ENCODE measurements around the gene TRIM50.
"Not testable (repeated sequence)": the region's sequence is repeated elsewhere in the genome, so short reads cannot be mapped to it uniquely, and the experiment has no call there.

The TRIM50 gene

DNA sequence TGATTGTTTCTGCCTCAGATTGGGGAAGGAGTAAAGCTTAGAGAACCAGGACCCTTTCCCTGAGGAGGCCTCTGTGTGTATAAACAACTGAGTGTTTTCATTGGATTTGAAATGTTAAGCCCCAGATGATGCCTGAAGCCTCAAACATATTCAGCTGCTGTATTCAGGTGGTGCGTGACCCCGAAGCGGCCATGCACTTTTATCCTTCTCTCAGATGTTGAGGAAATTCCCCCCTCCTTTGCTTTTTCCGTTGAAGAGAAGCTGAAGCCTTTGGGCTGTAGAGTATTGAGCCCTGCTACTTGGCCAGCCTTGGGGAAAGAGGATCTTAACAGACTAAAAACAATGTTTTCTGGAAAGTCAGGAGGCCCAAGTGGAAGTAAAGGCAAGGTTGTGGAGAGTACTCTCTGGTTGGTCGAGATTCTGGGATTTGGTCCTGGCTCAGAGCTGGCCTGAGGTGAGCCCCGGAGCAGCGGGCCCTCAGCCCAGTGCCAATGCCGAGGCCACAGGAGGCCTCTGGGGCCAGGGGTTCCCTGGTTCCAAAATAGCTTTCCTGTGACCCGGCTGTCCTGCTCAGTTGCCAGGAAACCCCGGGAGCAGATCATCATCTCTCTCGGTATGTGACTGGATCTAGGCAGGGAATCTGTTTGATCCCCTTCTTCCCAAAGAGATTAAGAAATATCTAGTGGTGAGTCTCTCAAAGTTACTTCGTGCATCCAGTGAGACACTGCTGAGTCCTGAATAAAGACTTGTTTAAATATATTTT, 22.6 kb upstream of the TRIM50 start:
- DNase-seq (ENCODE audit: low spot score) = no peak

DNA sequence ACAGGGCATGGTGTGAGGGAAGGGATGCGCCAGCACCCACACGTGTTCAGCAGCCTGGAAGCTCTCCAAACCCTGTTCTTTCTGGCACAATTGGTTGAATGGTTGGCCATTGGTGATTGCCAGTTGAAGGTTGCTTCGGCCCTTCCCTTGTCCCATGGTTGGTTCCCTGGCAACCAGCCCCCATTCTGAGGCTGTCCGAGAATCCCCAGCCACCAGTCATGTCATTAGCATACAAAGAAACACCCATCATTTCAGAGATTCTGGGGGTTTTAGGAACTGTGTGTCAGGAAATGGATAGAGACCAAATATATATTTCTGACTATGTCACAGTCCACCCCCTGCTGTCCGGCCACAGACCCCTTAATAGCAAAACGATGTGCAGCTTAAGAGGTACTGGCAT, 21.9 kb upstream of the TRIM50 start:
- DNase-seq (ENCODE audit: low spot score) = no peak

DNA sequence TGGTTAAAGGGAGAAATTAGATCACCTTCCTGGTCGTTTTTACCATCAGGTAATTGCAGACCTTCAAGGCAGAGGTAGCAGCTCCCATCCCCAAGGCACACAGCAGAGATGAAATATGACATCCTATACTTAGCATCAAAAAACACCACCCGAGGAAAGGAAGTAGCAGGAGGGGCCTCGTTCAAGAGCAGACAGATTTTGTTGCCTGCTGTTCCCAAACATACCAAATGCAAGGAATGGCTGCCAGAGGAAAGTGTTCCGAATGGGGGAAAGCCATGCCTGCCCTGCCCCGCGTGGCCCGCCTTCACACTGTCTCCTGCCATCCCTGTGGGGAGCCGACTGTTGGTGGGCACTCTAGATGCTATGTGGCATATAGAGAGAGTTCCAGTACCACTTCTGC, 18.1 kb upstream of the TRIM50 start:
- DNase-seq (ENCODE audit: low spot score) = no peak

DNA sequence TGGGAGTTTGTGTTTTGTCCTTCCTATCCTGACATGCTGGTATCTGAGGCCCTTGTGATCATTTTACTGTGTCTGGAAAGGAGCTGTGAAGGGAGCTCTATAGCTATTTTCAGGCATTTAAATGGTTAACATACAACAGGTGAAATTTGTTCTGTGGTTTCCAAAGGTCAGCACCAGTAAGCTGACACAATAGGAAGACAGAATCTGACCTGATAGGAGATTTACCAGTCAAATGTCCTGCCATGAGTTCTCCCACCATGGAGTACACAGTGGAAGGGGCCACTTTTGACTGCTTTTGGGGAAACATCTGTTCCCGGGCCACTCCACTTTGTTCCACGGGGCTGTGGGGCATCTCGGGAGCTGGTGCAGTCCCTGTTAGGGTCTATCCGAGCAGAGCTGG, 17.7 kb upstream of the TRIM50 start:
- DNase-seq (ENCODE audit: low spot score) = no peak

DNA sequence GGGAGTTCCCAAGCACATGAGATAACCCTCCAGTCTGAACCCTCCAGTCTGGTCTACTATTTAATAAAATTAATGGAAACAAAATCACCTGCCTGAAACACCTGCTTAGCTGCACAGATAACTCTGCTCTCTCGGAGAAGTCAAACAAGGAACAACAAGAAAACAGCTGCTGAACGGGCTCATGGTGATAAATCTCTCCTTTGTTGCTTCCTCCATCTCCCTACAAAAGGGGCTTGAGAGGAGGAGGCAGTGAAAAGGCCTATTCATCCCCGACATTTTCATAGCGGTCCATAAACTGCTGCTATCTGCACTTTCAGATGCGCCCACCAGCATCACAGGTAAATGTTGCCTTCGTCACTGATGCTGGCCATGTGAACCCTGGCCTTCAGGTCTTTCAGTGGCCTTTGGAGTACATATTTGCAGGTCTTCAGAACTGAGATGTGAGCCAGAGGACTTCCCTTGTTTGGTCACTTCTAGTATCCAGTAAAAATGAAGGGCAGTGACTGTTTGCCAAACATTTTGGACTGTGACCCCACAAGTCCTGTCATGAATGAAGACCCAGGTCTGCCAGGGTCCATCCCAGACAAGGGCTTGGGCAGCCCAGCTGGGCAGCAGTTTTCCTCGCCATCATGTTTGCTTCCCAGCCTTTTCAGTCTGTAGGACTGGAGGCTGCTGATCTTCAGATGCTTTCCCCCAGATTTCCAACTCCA, 15.9 kb upstream of the TRIM50 start:
- DNase-seq (ENCODE audit: low spot score) = no peak

DNA sequence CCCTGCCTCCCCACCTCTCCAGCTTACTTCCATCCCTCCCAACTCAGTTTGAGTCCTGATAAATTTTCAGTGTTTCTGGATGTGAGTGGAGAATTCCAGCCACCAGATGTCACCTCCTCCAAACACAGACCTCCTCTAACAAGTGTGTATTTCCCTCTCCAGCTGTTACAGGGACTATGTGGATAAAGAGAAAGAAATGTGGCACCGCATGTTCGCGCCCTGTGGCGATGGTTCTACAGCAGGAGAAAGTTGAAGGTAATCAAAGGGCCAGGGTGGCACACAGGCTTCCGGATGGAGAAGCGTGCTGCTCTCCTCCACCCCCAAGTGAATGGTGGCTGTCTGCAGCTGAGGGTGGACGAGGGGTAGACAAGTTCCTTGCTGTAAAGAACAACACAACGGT, 14.8 kb upstream of the TRIM50 start:
- DNase-seq (ENCODE audit: low spot score) = no peak

DNA sequence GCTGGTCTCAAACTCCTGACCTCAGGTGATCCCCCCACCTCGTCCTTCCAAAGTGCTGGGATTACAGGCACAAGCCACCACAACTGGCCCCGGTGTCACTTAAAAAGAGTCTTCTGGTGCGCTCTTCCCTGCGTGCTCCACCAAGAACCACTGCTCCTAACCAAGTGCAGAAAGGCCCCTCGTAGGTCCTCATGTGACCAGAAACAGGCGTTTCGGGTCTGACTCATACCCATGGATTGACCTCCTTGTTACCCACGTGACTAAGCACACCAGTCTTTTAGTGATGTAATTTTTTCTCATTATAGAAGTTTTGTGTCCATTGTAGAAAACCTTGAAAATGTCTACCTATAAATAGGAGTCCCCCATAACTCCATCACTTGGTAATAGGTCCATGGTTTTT, 14.0 kb upstream of the TRIM50 start:
- no peak for DNase-seq (ENCODE audit: low spot score)

DNA sequence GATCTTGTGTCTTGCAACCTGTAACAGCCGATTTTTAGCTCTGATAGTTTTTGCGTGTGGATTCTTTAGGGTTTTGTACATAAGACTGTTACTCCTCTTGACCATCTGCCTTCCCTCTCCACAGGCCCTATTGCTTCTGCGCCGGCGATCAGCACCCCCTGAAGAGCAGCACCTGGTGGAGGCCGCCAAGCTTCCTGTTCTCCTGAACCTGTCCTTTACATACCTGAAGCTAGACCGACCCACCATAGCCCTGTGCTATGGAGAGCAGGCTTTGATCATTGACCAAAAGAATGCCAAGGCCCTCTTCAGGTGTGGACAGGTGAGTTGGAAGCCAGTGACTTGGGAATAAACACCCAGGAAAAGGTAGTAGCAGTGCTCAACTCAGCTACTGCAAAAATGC, 12.6 kb upstream of the TRIM50 start:
- DNase-seq (ENCODE audit: low spot score) = no peak

DNA sequence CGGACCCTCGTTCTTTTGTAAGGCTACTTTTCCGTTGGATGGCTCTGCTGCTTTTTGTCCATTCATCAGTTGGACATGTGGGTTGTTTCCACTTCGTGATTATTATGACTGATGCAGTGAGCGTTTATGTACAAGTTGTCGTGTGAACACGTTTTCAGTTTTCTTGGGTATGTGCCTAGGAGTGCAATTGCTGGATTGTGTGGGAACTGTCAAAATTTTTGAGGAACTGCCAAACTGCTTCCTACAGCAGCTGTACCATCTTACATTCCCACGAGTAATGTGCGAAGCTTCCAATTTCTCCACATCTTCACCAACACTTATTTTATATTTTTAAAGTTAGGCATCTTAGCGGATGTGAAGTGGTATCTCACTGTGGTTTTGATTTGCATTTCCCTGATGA, 10.4 kb upstream of the TRIM50 start:
- DNase-seq (ENCODE audit: low spot score) = no peak

DNA sequence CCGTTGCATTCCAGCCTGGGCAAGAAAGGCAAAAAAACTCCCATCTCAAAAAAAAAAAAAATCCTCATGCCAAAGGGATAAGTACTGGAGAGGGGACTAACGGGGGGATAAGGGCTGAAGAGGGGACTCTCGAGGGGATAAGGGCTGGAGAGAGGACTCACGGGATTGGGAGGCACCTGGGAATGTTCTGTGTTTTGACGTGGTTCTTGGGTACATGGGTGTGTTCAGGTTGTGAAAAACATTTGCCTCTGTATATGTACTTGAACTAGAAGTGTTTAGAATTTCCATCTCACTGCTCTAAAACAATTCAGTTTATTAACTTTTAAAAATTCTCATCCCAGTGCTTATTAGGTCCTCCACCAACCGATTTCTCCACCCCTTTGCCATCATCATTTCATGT, 4.6 kb upstream of the TRIM50 start:
- no peak for DNase-seq (ENCODE audit: low spot score)

DNA sequence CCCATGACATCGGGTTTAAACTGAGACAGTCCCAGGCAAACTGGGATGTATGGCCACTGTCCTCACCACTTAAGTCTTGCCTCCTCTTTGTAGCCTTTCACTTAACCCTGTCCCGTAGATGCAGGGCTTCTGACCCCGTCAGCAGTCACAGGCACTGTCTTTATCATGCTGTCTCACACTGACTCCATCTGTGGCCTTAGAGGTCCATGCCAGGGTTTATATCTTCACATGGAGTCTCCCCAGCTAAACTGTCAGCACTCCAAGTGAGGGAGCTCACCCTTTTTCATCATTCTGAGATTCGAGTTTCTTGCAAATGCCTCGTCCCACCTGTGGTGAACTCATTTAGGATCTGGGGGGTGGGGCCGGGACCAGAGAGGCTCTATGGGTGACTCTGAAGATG, 2.9 kb upstream of the TRIM50 start:
- DNase-seq (ENCODE audit: low spot score) = no peak

DNA sequence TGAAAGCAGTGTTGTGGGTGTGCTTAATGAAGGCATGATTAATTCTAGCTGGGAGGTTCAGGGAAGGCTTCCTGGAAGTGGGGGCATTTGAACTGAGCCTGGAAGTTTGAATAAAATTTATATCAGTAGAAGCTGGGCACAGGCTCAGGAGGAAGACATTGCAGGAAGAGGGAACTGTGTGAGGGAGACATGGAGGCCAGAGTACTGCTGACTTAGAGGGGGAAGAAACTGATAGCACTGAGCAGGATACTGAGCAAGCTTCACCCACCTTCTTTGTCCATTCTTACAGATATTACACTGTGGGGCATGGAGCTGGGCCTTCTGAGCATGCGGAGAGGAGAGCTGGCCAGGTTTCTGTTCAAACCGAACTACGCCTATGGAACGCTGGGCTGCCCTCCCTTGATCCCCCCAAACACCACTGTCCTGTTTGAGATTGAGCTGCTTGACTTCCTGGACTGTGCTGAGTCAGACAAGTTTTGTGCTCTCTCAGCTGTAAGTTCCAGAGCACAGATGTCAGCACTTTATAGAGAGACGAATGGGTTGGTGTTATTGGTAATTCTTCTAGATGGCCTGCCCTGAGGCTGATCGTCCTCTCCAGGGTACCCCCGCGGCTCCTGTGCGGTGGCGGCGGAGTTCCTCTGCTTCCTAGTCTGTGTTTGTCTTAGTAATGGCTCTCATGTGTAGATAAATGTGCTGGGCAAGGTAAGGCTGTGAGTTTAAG, 2.1 kb upstream of the TRIM50 start:
- no peak for DNase-seq (ENCODE audit: low spot score)

DNA sequence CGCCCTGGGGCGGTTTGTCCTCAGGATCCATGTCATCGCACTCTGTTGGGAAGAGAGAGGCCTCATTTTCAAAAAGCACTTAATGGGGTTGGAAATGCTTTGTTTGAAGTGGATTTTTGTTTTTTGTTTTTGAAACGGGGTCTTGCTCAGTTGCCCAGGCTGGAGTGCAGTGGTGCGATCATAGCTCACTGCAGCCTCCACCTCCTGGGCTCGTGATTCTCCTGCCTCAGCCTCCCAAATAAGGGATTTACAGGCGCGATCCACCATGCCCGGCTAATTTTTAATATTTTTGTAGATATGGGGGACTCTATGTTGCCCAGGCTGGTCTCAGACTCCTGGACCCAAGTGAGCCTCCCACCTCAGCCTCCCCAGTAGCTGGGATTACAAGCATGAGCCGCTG, 814 bp upstream of the TRIM50 start:
- DNase-seq (ENCODE audit: low spot score) = no peak

DNA sequence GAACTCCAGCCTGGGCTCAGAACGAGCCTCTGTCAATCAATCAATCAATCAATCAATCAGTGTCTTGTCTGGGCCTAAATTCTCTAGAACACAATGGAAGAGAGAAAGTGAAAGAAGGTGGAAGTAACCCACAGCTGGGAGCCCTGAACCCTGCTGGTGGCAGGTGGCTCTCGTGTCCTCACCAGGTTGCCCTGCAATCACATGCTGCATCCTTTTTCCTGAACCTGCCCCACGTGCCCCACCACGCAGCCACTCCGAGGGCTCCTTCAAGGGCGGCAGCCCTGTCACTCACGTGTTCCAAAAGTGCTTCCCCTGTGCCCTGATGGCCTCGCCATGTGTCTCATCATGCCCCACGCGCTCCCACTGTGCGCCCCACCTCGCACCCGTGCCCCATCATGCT, 433 bp downstream of the TRIM50 start:
- DNase-seq (ENCODE audit: low spot score) = not testable (repeated sequence)

DNA sequence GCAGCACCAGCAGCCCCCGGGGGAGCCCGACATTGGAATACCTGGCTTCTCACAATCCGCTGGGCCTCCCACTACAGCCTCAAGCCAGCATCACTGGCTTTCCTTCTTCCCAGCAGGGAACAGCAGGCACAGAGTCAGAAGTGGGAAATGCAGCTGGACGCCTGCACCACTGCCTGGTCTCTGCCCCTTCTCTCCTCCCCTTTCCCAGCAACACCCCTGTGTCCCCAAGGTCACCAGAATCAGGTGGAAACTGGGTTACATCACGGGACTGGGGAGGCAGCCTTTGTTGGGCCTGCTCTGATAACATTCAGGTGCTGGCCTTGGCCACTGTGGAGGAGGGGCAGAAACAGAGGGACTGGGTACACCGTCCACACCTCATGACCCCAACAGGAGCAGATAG, 2.5 kb downstream of the TRIM50 start:
- DNase-seq (ENCODE audit: low spot score) = not testable (repeated sequence)

DNA sequence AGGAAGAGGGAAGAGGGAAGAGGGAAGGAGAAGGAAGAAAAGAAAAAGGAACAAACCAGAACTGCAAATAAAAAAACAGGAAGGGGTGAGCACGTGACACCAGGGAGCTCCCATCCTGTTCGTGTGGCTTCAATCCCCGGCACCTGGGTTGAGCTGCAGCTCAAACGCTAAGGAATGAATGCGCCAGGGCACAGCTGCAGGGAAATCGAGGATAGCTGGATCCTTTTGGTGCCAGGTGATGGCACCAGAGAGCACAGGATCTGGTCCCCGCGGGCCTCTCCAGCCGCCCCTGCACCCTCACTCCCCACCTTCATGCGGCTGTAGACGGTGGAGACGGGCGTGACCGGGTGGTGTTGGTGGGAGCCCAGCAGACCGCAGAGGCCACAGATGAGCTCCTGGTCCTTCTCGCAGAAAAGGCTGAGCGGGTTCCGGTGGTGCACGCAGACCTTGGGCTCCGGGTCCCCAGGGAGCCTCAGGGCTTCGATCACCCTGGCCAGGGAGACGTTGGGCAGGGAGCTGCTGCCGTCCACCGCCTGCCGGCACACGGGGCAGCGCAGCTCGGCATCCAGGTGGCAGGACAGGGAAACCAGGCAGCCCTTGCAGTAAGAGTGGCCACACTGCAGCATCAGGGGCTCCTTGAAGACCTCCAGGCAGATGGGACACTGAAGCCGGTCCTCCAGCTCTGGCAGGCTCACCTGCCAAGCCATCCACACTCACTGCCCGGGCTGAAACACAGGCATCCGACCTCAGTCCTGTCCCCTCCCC, 3.6 kb downstream of the TRIM50 start:
- peak; percentile 55 for DNase-seq (ENCODE audit: low spot score)

DNA sequence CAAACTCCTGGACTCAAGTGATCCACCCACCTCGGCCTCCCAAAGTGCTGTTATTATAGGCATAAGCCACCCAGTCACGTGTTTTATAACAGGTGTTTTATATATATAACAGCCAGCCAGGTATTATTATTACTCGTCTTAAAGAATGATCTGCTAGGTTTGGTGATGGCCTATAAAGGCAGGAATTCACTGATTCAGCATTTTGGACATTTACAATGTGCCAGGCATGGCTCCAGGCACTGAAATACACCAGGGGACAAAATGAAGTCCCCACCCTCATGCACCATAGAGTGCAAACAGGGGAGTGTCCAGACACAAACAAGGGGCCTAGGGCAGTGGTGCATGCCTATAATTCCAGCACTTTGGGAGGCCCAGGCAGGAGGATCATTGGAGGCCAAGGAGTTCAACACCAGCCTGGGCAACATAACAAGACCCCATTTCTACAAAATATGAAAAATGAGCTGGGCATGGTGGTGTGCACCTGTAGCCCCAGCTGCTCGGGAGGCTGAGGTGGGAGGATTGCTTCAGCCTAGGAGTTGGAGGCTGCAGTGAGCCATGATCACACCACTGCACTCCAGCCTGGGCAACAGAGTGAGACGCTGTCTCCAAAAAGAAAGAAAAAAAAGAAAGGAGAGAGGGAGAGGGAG, 4.3 kb downstream of the TRIM50 start:
- not testable (repeated sequence) for DNase-seq (ENCODE audit: low spot score)

DNA sequence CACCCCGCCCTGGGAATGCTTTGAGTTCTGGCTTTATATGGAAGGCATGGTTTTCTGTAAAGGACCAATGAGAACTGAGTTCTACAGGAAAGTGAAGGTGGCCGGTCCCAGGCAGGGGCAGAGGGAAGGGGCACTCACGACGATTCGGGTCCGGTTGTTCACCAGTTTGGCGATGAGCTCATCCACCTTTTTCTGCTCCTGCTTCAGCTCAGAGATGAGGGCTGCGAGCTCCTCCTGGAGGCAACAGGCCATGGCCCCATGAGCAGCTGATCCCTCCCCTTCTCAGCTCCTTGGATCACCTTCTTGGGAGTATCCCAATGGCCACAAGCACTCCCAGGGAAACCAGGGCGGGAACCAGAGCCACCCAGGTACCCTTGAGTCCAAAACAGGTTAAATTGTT, 7.9 kb downstream of the TRIM50 start:
- not testable (repeated sequence) for DNase-seq (ENCODE audit: low spot score)

DNA sequence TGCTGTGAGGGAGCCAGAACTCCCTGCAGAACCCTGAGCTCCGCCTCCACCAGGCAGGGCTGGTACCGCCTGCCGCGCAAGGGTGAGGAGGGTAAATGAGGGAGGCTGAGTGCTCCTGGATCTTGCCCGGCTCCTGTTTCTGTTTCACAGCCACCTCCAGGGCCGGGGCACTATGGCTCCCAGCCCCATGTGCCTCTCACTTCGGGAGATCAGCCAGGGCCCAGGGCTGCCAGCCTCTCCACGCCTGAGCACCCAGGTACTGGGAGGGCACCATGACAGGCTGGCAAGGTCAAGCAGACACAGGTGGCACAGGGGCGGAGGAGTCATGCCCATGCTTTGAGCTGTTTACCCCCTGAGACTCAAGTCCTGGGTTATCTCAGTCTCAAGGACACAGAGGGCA, 8.3 kb downstream of the TRIM50 start:
- DNase-seq (ENCODE audit: low spot score) = not testable (repeated sequence)

DNA sequence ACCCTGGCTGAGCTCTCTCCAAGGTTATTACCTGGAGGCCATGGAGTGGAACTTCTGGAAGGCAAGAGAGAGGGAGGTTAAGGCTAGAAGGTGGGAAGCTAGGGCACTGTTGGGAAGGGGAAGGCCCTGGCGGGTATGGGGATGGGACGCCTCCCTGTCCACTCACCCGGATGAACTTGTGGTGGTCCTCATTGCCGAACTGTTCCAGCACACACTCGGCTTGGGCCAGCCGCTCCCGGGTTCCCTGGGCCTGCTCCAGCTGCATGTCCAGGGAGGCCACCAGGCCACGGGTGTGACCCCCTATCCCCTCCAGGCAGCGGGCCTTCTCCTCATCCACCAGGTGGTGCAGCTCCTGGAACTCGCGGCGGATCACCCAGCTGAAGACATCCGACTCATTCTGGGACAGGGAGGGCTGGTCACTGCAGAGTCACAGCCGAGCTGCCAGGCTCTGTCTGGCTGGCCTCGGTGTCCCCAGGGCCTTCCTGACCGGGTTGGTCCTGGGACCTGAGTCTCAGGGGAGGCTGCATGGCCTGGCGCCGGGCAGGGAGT, 9.2 kb downstream of the TRIM50 start:
- DNase-seq (ENCODE audit: low spot score) = not testable (repeated sequence)

DNA sequence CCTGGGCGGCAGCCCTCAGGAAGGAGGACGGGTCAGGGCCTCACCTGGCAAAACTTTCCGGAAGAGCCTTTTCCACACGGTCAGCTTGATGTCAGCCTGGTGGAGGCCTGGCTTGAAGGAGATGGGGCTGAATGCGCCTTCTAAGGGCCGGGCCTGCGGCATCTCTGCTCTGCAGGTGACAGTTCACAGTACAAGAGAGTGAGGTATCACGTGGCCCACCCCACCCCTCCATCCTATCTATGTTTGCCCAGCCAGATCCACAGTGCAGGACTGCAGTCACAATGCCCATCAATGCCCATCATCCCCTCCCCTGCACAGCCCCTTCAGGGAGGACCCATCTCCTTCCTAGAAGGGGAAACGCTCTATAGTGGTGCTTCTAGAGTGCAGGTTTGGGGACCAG, 11.4 kb downstream of the TRIM50 start:
- DNase-seq (ENCODE audit: low spot score) = no peak

DNA sequence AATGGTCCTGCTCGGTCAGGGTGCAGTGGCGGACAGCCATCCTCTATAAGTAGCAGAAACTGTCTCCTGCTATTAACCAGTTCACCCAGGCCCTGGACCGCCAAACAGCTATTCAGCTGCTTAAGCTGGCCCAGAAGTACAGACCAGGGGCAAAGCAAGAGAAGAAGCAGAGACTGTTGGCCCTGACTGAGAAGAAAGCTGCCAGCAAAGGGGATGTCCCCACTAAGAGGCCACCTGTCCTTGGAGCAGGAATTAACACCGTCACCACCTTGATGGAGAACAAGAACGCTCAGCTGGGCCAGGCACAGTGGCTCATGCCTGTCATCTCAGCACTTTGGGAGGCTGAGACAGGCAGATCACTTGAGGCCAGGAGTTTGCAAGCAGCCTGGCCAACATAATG, 13.6 kb downstream of the TRIM50 start:
- DNase-seq (ENCODE audit: low spot score) = no peak

Data from CD4-positive, alpha-beta T cell treated with Interleukin-6 at 100 ng/mL for 8 hours (primary cell).